Caco-2 (cell line): ENCODE results near the gene ADAMTS15. TPM values are rescaled to one million over a fixed set of nuclear protein-coding genes. Genes with fewer than 3 reads are reported as not detected.

Source experiments
- BruUV-seq: library from RNA; stranded (reverse); fragments of 400-500 nt; replicated peaks from 2 replicates; lab custom pipeline; 2021; lab: Mats Ljungman, UMichigan
- CTCF ChIA-PET: fragments of 300-600 bp; sonication (Branson Sonifier 250); formaldehyde crosslinking; loops from one replicate; lab custom pipeline; 2022; ENCODE audit warnings: antibody characterized with exemption; lab: Charles Lee
- POLR2A ChIA-PET: fragments of 300-600 bp; sonication (Branson Sonifier 250); formaldehyde crosslinking; loops from one replicate; lab custom pipeline; 2022; ENCODE audit warnings: antibody characterized with exemption; lab: Charles Lee
- DNase-seq, 2 experiments: peaks; one replicate each; pipeline versions ENCODE4 v3.0.0 to v3.0.0-alpha.2; 2020 to 2022
- H3K27me3 ChIP-seq: replicated peaks from 2 replicates; pipeline ENCODE4 v1.6.0; 2011; ENCODE audit warnings: low read length; ENCODE audit not compliant: control insufficient read depth, insufficient read depth
- H3K36me3 ChIP-seq: 2 replicates; pipeline ENCODE4 v1.5.1; 2011; ENCODE audit warnings: low read length; ENCODE audit not compliant: control insufficient read depth, insufficient read depth
- H3K4me1 ChIP-seq: fragments of 250-450 bp; sonication (Bioruptor Pico); 2 replicates; pipeline ENCODE4 v1.5.1; 2020; ENCODE audit warnings: mild to moderate bottlenecking
- H3K4me3 ChIP-seq: 2 replicates; pipeline ENCODE4 v1.5.1; 2011; ENCODE audit warnings: low read depth, mild to moderate bottlenecking, control low read depth, low read length
- H3K9me3 ChIP-seq: fragments of 250-450 bp; sonication (Bioruptor Pico); 2 replicates; pipeline ENCODE4 v1.5.1; 2020; ENCODE audit warnings: mild to moderate bottlenecking, moderate library complexity
- H3K27ac Mint-ChIP-seq: one replicate; pipeline ENCODE4 v1.8.0; 2022; ENCODE audit warnings: mixed read lengths; ENCODE audit not compliant: unreplicated experiment
- H3K27me3 Mint-ChIP-seq: one replicate; pipeline ENCODE4 v1.8.0; 2022; ENCODE audit warnings: mixed read lengths; ENCODE audit not compliant: insufficient read depth, unreplicated experiment
- H3K36me3 Mint-ChIP-seq: one replicate; pipeline ENCODE4 v1.8.0; 2022; ENCODE audit warnings: mild to moderate bottlenecking, mixed read lengths; ENCODE audit not compliant: insufficient read depth, unreplicated experiment
- H3K4me1 Mint-ChIP-seq: one replicate; pipeline ENCODE4 v1.8.0; 2022; ENCODE audit warnings: low read depth, mixed read lengths; ENCODE audit not compliant: unreplicated experiment
- H3K4me3 Mint-ChIP-seq: one replicate; pipeline ENCODE4 v1.8.0; 2022; ENCODE audit warnings: mild to moderate bottlenecking, moderate library complexity, mixed read lengths; ENCODE audit not compliant: unreplicated experiment
- H3K9me3 Mint-ChIP-seq: one replicate; pipeline ENCODE4 v1.8.0; 2022; ENCODE audit warnings: mixed read lengths; ENCODE audit not compliant: unreplicated experiment
- intact Hi-C: fragments of 100-400 bp; cut with micrococcal nuclease; formaldehyde crosslinking; loops from one replicate; pipeline ENCODE4 v1.10.0; 2022; ENCODE audit not compliant: unreplicated experiment
- total RNA-seq: library from RNA; stranded (reverse); gene quantifications from 2 replicates; pipeline ENCODE4 v1.2.3, GENCODE V29; 2022
- TF ChIP-seq, protein P1 (sequence below), 2 experiments: fragments of 200-600 bp in 1 of 2; IDR thresholded peaks; 1 replicate in 1 of 2; 2 replicates in 1 of 2; pipeline versions ENCODE4 v1.5.1 to v1.8.0; 2011 to 2022; ENCODE audit warnings: antibody characterized with exemption in 1 of 2, control low read depth in 1 of 2, inconsistent platforms in 1 of 2, low read depth in 1 of 2, low read length in 1 of 2, mild to moderate bottlenecking in 1 of 2, moderate library complexity in 1 of 2; ENCODE audit not compliant: insufficient read depth in 1 of 2, severe bottlenecking in 1 of 2, unreplicated experiment in 1 of 2

ADAMTS15 gene
- total RNA-seq, 1 experiment from 2014 or later: 0.20 TPM

DNA sequence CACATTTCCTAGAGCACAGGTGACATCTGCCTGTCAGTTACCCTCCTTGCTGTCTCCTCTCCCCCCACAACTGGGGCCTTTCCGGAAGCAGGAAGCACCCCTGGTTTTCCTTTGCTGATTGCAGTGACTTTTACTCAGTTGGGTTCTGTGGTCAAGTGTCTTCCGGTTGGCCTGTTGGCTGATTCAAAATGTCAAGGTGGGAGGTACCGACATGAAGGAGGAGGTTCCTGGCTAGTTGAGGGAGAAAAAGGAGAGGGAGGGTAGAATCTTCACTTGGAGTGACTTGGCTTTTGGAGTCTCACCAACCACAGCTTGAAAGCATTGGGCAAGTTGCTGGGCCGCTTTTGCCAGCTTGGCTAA, 9.3 kb upstream of the ADAMTS15 start:
- Mint-ChIP-seq H3K9me3 (no peaks in the 10 kb centered on the region), H3K4me1 (no peaks in the 10 kb centered on the region), H3K27me3 (peaks cover 35% of the 10 kb centered on the region), H3K4me3 (no peak overlapping the region), H3K36me3 (no peaks in the 10 kb centered on the region), H3K27ac (no peak overlapping the region)
- TF ChIP-seq, protein P1, sequence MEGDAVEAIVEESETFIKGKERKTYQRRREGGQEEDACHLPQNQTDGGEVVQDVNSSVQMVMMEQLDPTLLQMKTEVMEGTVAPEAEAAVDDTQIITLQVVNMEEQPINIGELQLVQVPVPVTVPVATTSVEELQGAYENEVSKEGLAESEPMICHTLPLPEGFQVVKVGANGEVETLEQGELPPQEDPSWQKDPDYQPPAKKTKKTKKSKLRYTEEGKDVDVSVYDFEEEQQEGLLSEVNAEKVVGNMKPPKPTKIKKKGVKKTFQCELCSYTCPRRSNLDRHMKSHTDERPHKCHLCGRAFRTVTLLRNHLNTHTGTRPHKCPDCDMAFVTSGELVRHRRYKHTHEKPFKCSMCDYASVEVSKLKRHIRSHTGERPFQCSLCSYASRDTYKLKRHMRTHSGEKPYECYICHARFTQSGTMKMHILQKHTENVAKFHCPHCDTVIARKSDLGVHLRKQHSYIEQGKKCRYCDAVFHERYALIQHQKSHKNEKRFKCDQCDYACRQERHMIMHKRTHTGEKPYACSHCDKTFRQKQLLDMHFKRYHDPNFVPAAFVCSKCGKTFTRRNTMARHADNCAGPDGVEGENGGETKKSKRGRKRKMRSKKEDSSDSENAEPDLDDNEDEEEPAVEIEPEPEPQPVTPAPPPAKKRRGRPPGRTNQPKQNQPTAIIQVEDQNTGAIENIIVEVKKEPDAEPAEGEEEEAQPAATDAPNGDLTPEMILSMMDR (IDR thresholded peaks at IDR 0.05; ENCODE audit: insufficient read depth in 1 of 2, low read depth in 1 of 2, low read length in 1 of 2, severe bottlenecking in 1 of 2, unreplicated experiment in 1 of 2): no peak
- intact Hi-C loops: no loop called here
- no TSS peak for BruUV-seq
- ChIA-PET CTCF (no interaction called here), POLR2A (no interaction called here)
- no peak for DNase-seq
- peaks cover 2% of the 10 kb centered on the region; the same call in 1 of the 2 replicates for H3K27me3 ChIP-seq
- no peaks in the 10 kb centered on the region for H3K36me3 ChIP-seq
- H3K4me3 ChIP-seq: no peak overlapping the region
- H3K4me1 ChIP-seq: no peaks in the 10 kb centered on the region
- peaks cover 7% of the 10 kb centered on the region; the same call in 1 of the 2 replicates for H3K9me3 ChIP-seq

- peaks cover 2% of the 10 kb centered on the region; the same call in 1 of the 2 replicates for H3K27me3 ChIP-seq
- no TSS peak for BruUV-seq
- DNase-seq: no peak
- no peaks in the 10 kb centered on the region for H3K36me3 ChIP-seq
- H3K4me3 ChIP-seq: no peak overlapping the region
- Mint-ChIP-seq H3K9me3 (no peaks in the 10 kb centered on the region), H3K4me3 (no peak overlapping the region), H3K4me1 (no peaks in the 10 kb centered on the region), H3K36me3 (no peaks in the 10 kb centered on the region), H3K27ac (no peak overlapping the region), H3K27me3 (peaks cover 40% of the 10 kb centered on the region)
- TF ChIP-seq, protein P1 (IDR thresholded peaks at IDR 0.05; ENCODE audit: insufficient read depth in 1 of 2, low read depth in 1 of 2, low read length in 1 of 2, severe bottlenecking in 1 of 2, unreplicated experiment in 1 of 2): no peak
- ChIA-PET CTCF (interaction anchor here (0.8 kb wide), 1 partner anchor 422 kb away, joined by 3 read pairs; no protein-coding TSS in a partner anchor), POLR2A (no interaction called here)
- H3K4me1 ChIP-seq: no peaks in the 10 kb centered on the region
- peaks cover 7% of the 10 kb centered on the region; the same call in 1 of the 2 replicates for H3K9me3 ChIP-seq
- intact Hi-C loops: no loop called here
Measured at GRCh38 chr11:130439876-130440275, 8.6 kb upstream of the ADAMTS15 start.

DNA sequence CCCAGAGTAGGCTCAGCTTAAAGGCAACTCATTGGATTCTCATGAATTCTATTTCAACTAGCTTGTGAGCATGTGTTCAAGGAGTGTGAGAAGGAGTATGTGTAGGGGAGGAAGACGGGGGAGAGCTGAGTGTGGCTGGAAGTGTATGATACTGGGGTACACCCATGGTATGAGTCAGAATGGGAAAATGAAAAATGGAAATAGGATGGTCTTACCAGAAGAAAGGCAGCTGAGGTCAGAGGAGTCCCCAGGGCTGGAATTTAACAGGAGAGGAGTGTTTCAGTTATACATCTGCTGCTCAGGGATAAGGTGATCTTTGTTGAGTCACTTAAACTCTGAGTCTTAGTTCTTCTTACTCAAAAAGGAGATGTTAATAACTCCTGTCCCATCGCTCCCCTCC, 6.7 kb upstream of the ADAMTS15 start:
- BruUV-seq: no TSS peak
- Histone ChIP-seq H3K4me3 (no peak overlapping the region), H3K4me1 (no peaks in the 10 kb centered on the region), H3K36me3 (no peaks in the 10 kb centered on the region), H3K9me3 (peaks cover 7% of the 10 kb centered on the region; the same call in 1 of the 2 replicates), H3K27me3 (no peaks in the 10 kb centered on the region)
- H3K4me1 Mint-ChIP-seq: no peaks in the 10 kb centered on the region
- intact Hi-C loops: no loop called here
- CTCF ChIA-PET: interaction anchor here (0.5 to 1.5 kb wide), 3 partner anchors 11 to 189 kb away, joined by 3 to 5 read pairs (median 5); no protein-coding TSS in a partner anchor
- no peaks in the 10 kb centered on the region for H3K9me3 Mint-ChIP-seq
- no peak overlapping the region for H3K27ac Mint-ChIP-seq
- H3K4me3 Mint-ChIP-seq: no peak overlapping the region
- H3K27me3 Mint-ChIP-seq: peaks cover 40% of the 10 kb centered on the region
- H3K36me3 Mint-ChIP-seq: no peaks in the 10 kb centered on the region
- POLR2A ChIA-PET: no interaction called here
- no peak for DNase-seq
- TF ChIP-seq, protein P1 (IDR thresholded peaks at IDR 0.05; ENCODE audit: insufficient read depth in 1 of 2, low read depth in 1 of 2, low read length in 1 of 2, severe bottlenecking in 1 of 2, unreplicated experiment in 1 of 2): no peak
